ENCODE data around the gene WFS1. TPM values are rescaled to one million over a fixed set of nuclear protein-coding genes. Genes with fewer than 3 reads are reported as not detected.

The WFS1 gene
- total RNA-seq, 1 donor from 2014 or later: 91.8 TPM

DNA sequence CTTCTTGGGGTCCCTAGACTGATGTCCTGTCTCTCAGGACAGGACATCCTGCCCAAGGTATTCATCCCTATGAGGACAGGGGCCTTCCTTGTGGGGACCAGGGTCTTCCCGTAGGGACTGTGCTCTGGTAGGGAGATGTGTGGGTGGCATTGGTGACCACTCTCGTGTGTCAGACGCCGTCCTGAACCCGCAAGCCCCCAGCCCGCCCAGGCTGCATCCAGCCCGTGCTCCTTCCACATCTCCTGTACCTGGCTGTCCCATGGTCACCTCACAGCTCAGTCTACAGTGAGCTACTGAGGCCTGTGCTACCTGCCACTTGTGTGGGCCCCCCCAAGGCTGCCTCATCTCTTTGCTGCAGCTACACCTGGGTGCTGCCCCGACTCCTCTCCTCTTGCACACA is 24.0 kb downstream of the WFS1 start:
- intact Hi-C loops (cut with DNase I): no loop called here
- H3K36me3 ChIP-seq: peaks cover 0 to 52% of the 10 kb centered on the region in 2 donors
- no peak overlapping the region for H3K27ac ChIP-seq
- TF ChIP-seq POLR2AphosphoS5 (IDR thresholded peaks at IDR 0.05; ENCODE audit: insufficient read depth in 1 of 2, low read depth in 1 of 2) (no peak), POLR2A (IDR thresholded peaks at IDR 0.05) (no peak)
- TF ChIP-seq, protein P1, sequence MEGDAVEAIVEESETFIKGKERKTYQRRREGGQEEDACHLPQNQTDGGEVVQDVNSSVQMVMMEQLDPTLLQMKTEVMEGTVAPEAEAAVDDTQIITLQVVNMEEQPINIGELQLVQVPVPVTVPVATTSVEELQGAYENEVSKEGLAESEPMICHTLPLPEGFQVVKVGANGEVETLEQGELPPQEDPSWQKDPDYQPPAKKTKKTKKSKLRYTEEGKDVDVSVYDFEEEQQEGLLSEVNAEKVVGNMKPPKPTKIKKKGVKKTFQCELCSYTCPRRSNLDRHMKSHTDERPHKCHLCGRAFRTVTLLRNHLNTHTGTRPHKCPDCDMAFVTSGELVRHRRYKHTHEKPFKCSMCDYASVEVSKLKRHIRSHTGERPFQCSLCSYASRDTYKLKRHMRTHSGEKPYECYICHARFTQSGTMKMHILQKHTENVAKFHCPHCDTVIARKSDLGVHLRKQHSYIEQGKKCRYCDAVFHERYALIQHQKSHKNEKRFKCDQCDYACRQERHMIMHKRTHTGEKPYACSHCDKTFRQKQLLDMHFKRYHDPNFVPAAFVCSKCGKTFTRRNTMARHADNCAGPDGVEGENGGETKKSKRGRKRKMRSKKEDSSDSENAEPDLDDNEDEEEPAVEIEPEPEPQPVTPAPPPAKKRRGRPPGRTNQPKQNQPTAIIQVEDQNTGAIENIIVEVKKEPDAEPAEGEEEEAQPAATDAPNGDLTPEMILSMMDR (IDR thresholded peaks at IDR 0.05): no peak
- no peaks in the 10 kb centered on the region for H3K9me3 ChIP-seq
- no peaks in the 10 kb centered on the region for H3K4me1 ChIP-seq
- H3K4me3 ChIP-seq: no peak overlapping the region
- no peak for DNase-seq (ENCODE audit: extremely low spot score in 2 of 2)
- no peaks in the 10 kb centered on the region for H3K27me3 ChIP-seq

DNA sequence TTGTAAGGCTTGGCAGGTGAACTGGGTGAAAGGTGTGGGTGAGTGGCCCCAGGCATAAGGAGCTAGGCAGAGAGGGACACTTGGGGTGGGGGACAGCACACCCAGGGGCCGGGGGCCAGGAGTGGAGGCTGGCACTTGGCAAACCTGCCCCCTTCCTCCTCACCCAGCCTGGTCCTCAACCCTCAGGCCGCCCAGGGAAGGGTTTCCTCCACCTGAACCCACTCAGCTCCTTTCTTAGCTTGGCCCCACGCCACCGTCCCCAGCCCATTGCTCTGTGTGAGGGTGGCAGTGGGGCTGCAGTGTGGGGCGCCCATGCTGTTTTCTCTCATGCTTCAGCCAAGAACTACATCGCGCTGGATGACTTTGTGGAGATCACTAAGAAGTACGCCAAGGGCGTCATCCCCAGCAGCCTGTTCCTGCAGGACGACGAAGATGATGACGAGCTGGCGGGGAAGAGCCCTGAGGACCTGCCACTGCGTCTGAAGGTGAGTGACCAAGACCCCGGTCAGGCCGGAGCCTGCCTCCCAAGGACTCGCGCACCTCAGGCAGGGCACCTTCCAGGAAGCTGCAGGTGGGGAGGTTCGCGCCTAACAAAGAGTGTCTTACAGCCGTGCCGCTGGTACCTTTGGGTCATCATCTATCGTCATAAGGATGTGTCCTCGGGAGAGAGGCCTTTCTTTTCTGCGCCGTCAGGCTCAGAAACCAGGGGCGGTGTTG is 25.2 kb downstream of the WFS1 start:
- no peaks in the 10 kb centered on the region for H3K9me3 ChIP-seq
- H3K36me3 ChIP-seq: peaks cover 0 to 42% of the 10 kb centered on the region in 2 donors
- no peak overlapping the region for H3K4me3 ChIP-seq
- intact Hi-C loops (cut with DNase I): no loop called here
- no peak overlapping the region for H3K27ac ChIP-seq
- TF ChIP-seq POLR2A (IDR thresholded peaks at IDR 0.05) (no peak), POLR2AphosphoS5 (IDR thresholded peaks at IDR 0.05; ENCODE audit: insufficient read depth in 1 of 2, low read depth in 1 of 2) (no peak)
- TF ChIP-seq, protein P1 (IDR thresholded peaks at IDR 0.05): no peak
- H3K4me1 ChIP-seq: no peaks in the 10 kb centered on the region
- DNase-seq (ENCODE audit: extremely low spot score in 2 of 2): no peak
- no peaks in the 10 kb centered on the region for H3K27me3 ChIP-seq

DNA sequence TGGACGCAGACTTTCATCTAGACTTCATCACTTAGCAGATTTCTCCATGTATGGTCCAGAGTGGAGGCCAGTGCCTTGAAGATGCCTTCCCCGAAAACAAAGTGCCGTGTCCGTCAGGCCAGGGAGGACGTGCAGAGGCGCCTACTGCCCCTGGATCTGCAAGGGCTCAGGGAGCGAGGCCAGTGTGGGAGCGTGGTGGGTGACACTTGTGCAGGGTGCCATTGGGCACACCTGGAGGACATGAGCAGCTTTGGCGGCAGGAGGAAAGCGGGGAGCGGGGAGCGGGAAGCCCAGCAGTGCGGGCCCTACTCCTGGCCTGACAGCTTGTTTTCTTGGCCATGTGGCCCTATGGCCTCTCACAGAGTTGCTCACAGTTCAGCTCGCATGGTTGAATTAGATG is 25.8 kb downstream of the WFS1 start:
- TF ChIP-seq, protein P1 (IDR thresholded peaks at IDR 0.05): no peak
- TF ChIP-seq POLR2AphosphoS5 (IDR thresholded peaks at IDR 0.05; ENCODE audit: insufficient read depth in 1 of 2, low read depth in 1 of 2) (no peak), POLR2A (IDR thresholded peaks at IDR 0.05) (no peak)
- intact Hi-C loops (cut with DNase I): no loop called here

GRCh38 chr4:6296026-6296425 is 26.4 kb downstream of the WFS1 start:
- Histone ChIP-seq H3K27ac (no peak overlapping the region), H3K27me3 (no peaks in the 10 kb centered on the region), H3K36me3 (peaks cover 0 to 46% of the 10 kb centered on the region in 2 donors), H3K9me3 (no peaks in the 10 kb centered on the region), H3K4me3 (no peak overlapping the region), H3K4me1 (no peaks in the 10 kb centered on the region)
- TF ChIP-seq, protein P1 (IDR thresholded peaks at IDR 0.05): no peak
- intact Hi-C loops (cut with DNase I): no loop called here
- DNase-seq (ENCODE audit: extremely low spot score in 2 of 2): no peak

More for the DNA sequence above, 25.8 kb downstream of the WFS1 start:
- H3K27me3 ChIP-seq: no peaks in the 10 kb centered on the region
- H3K4me1 ChIP-seq: no peaks in the 10 kb centered on the region
- H3K9me3 ChIP-seq: no peaks in the 10 kb centered on the region
- DNase-seq (ENCODE audit: extremely low spot score in 2 of 2): no peak
- no peak overlapping the region for H3K27ac ChIP-seq
- H3K36me3 ChIP-seq: peaks cover 0 to 42% of the 10 kb centered on the region in 2 donors
- H3K4me3 ChIP-seq: no peak overlapping the region

- no peaks in the 10 kb centered on the region for H3K4me1 ChIP-seq
- no peak overlapping the region for H3K27ac ChIP-seq
- no peak for DNase-seq (ENCODE audit: extremely low spot score in 2 of 2)
- peaks cover 0 to 46% of the 10 kb centered on the region in 2 donors for H3K36me3 ChIP-seq
- intact Hi-C loops (cut with DNase I): no loop called here
- no peak overlapping the region for H3K4me3 ChIP-seq
- no peak for TF ChIP-seq POLR2AphosphoS5 (IDR thresholded peaks at IDR 0.05; ENCODE audit: insufficient read depth in 1 of 2, low read depth in 1 of 2)
- TF ChIP-seq, protein P1 (IDR thresholded peaks at IDR 0.05): no peak
- TF ChIP-seq POLR2A (IDR thresholded peaks at IDR 0.05): no peak
- H3K9me3 ChIP-seq: no peaks in the 10 kb centered on the region
- no peaks in the 10 kb centered on the region for H3K27me3 ChIP-seq
Observed at GRCh38 chr4:6297266-6297815, 27.7 kb downstream of the WFS1 start.
